Esophagus squamous epithelium (tissue), 5 donors: ENCODE data around the gene DEPDC5. TPM values are rescaled to one million over a fixed set of nuclear protein-coding genes. Genes with fewer than 3 reads are reported as not detected.

Source experiments
- DNase-seq: peaks from one replicate; lab custom pipeline; 2025; lab: John Stamatoyannopoulos, UW
- H3K27ac ChIP-seq, 4 donors: fragments of 200-600 bp; sonication (generic); one replicate each; pipeline ENCODE4 v1.5.1; 2016 to 2019; ENCODE audit warnings: mild to moderate bottlenecking in 1 of 4
- H3K27me3 ChIP-seq, 4 donors: fragments of 200-600 bp; sonication (generic); 1 replicate in 3 of 4; 2 replicates in 1 of 4; pipeline versions ENCODE4 v1.5.1 to v1.6.0; 2017 to 2021; ENCODE audit warnings: antibody characterized with exemption in 1 of 4
- H3K36me3 ChIP-seq, 3 donors: fragments of 200-600 bp; sonication (generic); one replicate each; pipeline ENCODE4 v1.5.1; 2016 to 2019
- H3K4me1 ChIP-seq, 3 donors: fragments of 200-600 bp; sonication (generic); one replicate each; pipeline ENCODE4 v1.5.1; 2017 to 2019
- H3K4me3 ChIP-seq, 4 donors: fragments of 200-600 bp; sonication (generic); 1 replicate in 3 of 4; 2 replicates in 1 of 4; pipeline ENCODE4 v1.5.1; 2016 to 2019; ENCODE audit warnings: mild to moderate bottlenecking in 2 of 4, moderate library complexity in 1 of 4
- H3K9me3 ChIP-seq, 3 donors: fragments of 200-600 bp; sonication (generic); one replicate each; pipeline ENCODE4 v1.5.1; 2016 to 2019
- POLR2A ChIP-seq, 4 donors: fragments of 450-650 bp; IDR thresholded peaks; one replicate each; pipeline ENCODE4 v1.6.1; 2017; ENCODE audit warnings: antibody characterized with exemption in 4 of 4, mild to moderate bottlenecking in 4 of 4, moderate library complexity in 3 of 4
- WGBS, 2 donors: methylation state at CpG; one replicate each; pipeline ENCODE4 v1.1.5; 2018; 5-methylcytosine and 5-hydroxymethylcytosine counted together
- intact Hi-C: fragments of 100-400 bp; cut with DNase I; formaldehyde crosslinking; loops from one replicate; pipeline ENCODE4 v1.15.0; 2022
- total RNA-seq, 4 donors: library from RNA; depleted of rRNA; stranded (reverse); fragments of >200 nt; gene quantifications; one replicate each; pipeline ENCODE4 v1.1.0, GENCODE V29; 2016
- TF ChIP-seq, protein P1 (sequence below), 6 experiments: fragments of 450-650 bp in 4 of 6; fragments of 200-600 bp in 2 of 6; sonication (generic) in 2 of 6; IDR thresholded peaks; one replicate each; pipeline ENCODE4 v1.5.1; 2016 to 2019; ENCODE audit warnings: antibody characterized with exemption in 6 of 6, mild to moderate bottlenecking in 4 of 6, moderate library complexity in 4 of 6
- donor health status: DM: yes; HTN: yes; CAD: no.

The DEPDC5 gene
- total RNA-seq, 4 donors from 2014 or later: 9.0 to 22.5 (median 15.0) TPM

GRCh38 chr22:31733580-31734079 is 20.2 kb upstream of the DEPDC5 start:
- Histone ChIP-seq H3K4me1 (peaks cover 0 to 3% (median 0%) of the 10 kb centered on the region in 3 donors), H3K9me3 (no peaks in the 10 kb centered on the region), H3K36me3 (peaks cover 0 to 69% (median 0%) of the 10 kb centered on the region in 3 donors), H3K4me3 (no peak overlapping the region), H3K27ac (no peak overlapping the region), H3K27me3 (no peaks in the 10 kb centered on the region)
- intact Hi-C loops: no loop called here
- DNase-seq: no peak
- WGBS, 2 donors: 88 to 90% methylated on average over 7 of the region's 7 CpGs
- TF ChIP-seq POLR2A (IDR thresholded peaks at IDR 0.05): no peak
- TF ChIP-seq, protein P1, sequence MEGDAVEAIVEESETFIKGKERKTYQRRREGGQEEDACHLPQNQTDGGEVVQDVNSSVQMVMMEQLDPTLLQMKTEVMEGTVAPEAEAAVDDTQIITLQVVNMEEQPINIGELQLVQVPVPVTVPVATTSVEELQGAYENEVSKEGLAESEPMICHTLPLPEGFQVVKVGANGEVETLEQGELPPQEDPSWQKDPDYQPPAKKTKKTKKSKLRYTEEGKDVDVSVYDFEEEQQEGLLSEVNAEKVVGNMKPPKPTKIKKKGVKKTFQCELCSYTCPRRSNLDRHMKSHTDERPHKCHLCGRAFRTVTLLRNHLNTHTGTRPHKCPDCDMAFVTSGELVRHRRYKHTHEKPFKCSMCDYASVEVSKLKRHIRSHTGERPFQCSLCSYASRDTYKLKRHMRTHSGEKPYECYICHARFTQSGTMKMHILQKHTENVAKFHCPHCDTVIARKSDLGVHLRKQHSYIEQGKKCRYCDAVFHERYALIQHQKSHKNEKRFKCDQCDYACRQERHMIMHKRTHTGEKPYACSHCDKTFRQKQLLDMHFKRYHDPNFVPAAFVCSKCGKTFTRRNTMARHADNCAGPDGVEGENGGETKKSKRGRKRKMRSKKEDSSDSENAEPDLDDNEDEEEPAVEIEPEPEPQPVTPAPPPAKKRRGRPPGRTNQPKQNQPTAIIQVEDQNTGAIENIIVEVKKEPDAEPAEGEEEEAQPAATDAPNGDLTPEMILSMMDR (IDR thresholded peaks at IDR 0.05): no peak

GRCh38 chr22:31734512-31734911 is 19.3 kb upstream of the DEPDC5 start:
- intact Hi-C loops: no loop called here
- TF ChIP-seq, protein P1 (IDR thresholded peaks at IDR 0.05): no peak
- no peak for TF ChIP-seq POLR2A (IDR thresholded peaks at IDR 0.05)
- H3K36me3 ChIP-seq: peaks cover 0 to 74% (median 0%) of the 10 kb centered on the region in 3 donors
- H3K4me1 ChIP-seq: peaks cover 0 to 12% (median 0%) of the 10 kb centered on the region in 3 donors
- no peak overlapping the region for H3K27ac ChIP-seq
- no peaks in the 10 kb centered on the region for H3K27me3 ChIP-seq
- H3K4me3 ChIP-seq: no peak overlapping the region
- DNase-seq: no peak
- no peaks in the 10 kb centered on the region for H3K9me3 ChIP-seq
- 35 to 75% methylated on average over 1 of the region's 1 CpG for WGBS, 2 donors

DNA sequence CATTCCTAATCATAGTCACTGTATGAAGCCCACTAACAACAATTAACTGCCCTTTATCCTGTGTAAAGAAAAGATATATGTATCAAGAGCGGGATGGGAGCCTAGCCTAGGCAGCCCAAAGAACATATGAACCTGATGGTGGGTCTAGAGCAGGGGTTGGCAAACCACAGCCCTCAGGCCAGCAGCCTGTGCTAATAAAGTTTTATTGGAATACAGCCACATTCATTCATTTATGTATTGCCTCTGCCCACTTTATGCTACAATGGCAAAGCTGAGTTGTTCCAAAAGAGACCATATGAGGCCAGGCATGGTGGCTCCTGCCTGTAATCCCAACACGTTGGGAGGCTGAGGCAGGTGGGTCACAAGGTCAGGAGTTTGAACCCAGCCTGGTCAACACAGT is 17.4 kb upstream of the DEPDC5 start:
- no peak for DNase-seq
- intact Hi-C loops: no loop called here
- H3K36me3 ChIP-seq: peaks cover 0 to 78% (median 0%) of the 10 kb centered on the region in 3 donors
- H3K4me3 ChIP-seq: no peak overlapping the region
- TF ChIP-seq, protein P1 (IDR thresholded peaks at IDR 0.05): no peak
- TF ChIP-seq POLR2A (IDR thresholded peaks at IDR 0.05): no peak
- no peaks in the 10 kb centered on the region for H3K9me3 ChIP-seq
- no peaks in the 10 kb centered on the region for H3K27me3 ChIP-seq
- WGBS, 2 donors: 92 to 95% methylated on average over 1 to 2 of the region's 2 CpGs
- H3K4me1 ChIP-seq: peaks cover 0 to 25% (median 5%) of the 10 kb centered on the region in 3 donors
- no peak overlapping the region for H3K27ac ChIP-seq

GRCh38 chr22:31737932-31738331 is 15.9 kb upstream of the DEPDC5 start:
- peaks cover 0 to 26% (median 5%) of the 10 kb centered on the region in 3 donors for H3K4me1 ChIP-seq
- no peak overlapping the region for H3K27ac ChIP-seq
- peaks cover 0 to 83% (median 0%) of the 10 kb centered on the region in 3 donors for H3K36me3 ChIP-seq
- no peak overlapping the region for H3K4me3 ChIP-seq
- intact Hi-C loops: no loop called here
- TF ChIP-seq POLR2A (IDR thresholded peaks at IDR 0.05): no peak
- TF ChIP-seq, protein P1 (IDR thresholded peaks at IDR 0.05): no peak
- no peaks in the 10 kb centered on the region for H3K9me3 ChIP-seq
- no peak for DNase-seq
- WGBS, 2 donors: 82 to 83% methylated on average over 5 of the region's 5 CpGs
- H3K27me3 ChIP-seq: no peaks in the 10 kb centered on the region

GRCh38 chr22:31738566-31738965 is 15.3 kb upstream of the DEPDC5 start:
- peaks cover 0 to 26% (median 5%) of the 10 kb centered on the region in 3 donors for H3K4me1 ChIP-seq
- no peak overlapping the region for H3K27ac ChIP-seq
- intact Hi-C loops: no loop called here
- H3K36me3 ChIP-seq: peaks cover 0 to 80% (median 0%) of the 10 kb centered on the region in 3 donors
- WGBS, 2 donors: 55 to 67% methylated on average over 2 of the region's 2 CpGs
- DNase-seq: no peak
- TF ChIP-seq, protein P1 (IDR thresholded peaks at IDR 0.05): no peak
- no peak for TF ChIP-seq POLR2A (IDR thresholded peaks at IDR 0.05)
- no peaks in the 10 kb centered on the region for H3K27me3 ChIP-seq
- H3K9me3 ChIP-seq: no peaks in the 10 kb centered on the region
- no peak overlapping the region for H3K4me3 ChIP-seq
